Measurements from ENCODE around the gene RBMS1.

The RBMS1 gene

GRCh38 chr2:160493227-160494028 is at the start of gene RBMS1:
Gene RBMS1 (minus strand): TSS chr2:160493807. CDS start chr2:160493363, 444 bp downstream.
- DNase-seq: peak; percentile 62

- no peak for DNase-seq
Observed at GRCh38 chr2:160541745-160542144, 48.1 kb upstream of the RBMS1 start.

GRCh38 chr2:160538559-160539355 is 45.1 kb upstream of the RBMS1 start:
- DNase-seq: no peak

GRCh38 chr2:160538115-160538514 is 44.5 kb upstream of the RBMS1 start:
- no peak for DNase-seq

- DNase-seq: no peak
Observed at GRCh38 chr2:160534996-160535395, 41.4 kb upstream of the RBMS1 start.

GRCh38 chr2:160534249-160534648 is 40.6 kb upstream of the RBMS1 start:
- no peak for DNase-seq

- DNase-seq: no peak
Observed at GRCh38 chr2:160533482-160533881, 39.9 kb upstream of the RBMS1 start.

- DNase-seq: no peak
Observed at GRCh38 chr2:160532388-160532787, 38.8 kb upstream of the RBMS1 start.

GRCh38 chr2:160522951-160523710 is 29.5 kb upstream of the RBMS1 start:
- DNase-seq: no peak

GRCh38 chr2:160517731-160518130 is 24.1 kb upstream of the RBMS1 start:
- no peak for DNase-seq

- no peak for DNase-seq
Observed at GRCh38 chr2:160516547-160517365, 23.1 kb upstream of the RBMS1 start.

GRCh38 chr2:160515120-160515519 is 21.5 kb upstream of the RBMS1 start:
- DNase-seq: no peak

GRCh38 chr2:160513120-160513519 is 19.5 kb upstream of the RBMS1 start:
- DNase-seq: no peak

- DNase-seq: no peak
Observed at GRCh38 chr2:160512491-160512890, 18.9 kb upstream of the RBMS1 start.

GRCh38 chr2:160510617-160511016 is 17.0 kb upstream of the RBMS1 start:
- no peak for DNase-seq

- DNase-seq: no peak
Observed at GRCh38 chr2:160509016-160509415, 15.4 kb upstream of the RBMS1 start.

GRCh38 chr2:160507464-160507863 is 13.9 kb upstream of the RBMS1 start:
- no peak for DNase-seq

- DNase-seq: no peak
Observed at GRCh38 chr2:160507046-160507407, 13.4 kb upstream of the RBMS1 start.

- DNase-seq: no peak
Observed at GRCh38 chr2:160506371-160507045, 12.9 kb upstream of the RBMS1 start.

GRCh38 chr2:160505256-160505655 is 11.6 kb upstream of the RBMS1 start:
- no peak for DNase-seq

GRCh38 chr2:160502478-160502877 is 8.9 kb upstream of the RBMS1 start:
- no peak for DNase-seq

- no peak for DNase-seq
Observed at GRCh38 chr2:160501370-160501769, 7.8 kb upstream of the RBMS1 start.
